H9 (cell line): ENCODE results near the gene ZC3H10. TPM values are rescaled to one million over a fixed set of nuclear protein-coding genes. Genes with fewer than 3 reads are reported as not detected.

Experiments
- DNase-seq: peaks from one replicate; pipeline ENCODE4 v3.0.0-alpha.2; 2017
- H2AFZ ChIP-seq: one replicate; pipeline ENCODE4 v1.6.1; 2013; ENCODE audit warnings: mild to moderate bottlenecking, low read length, control low read depth, moderate library complexity
- H2AK5ac ChIP-seq: 2 replicates; pipeline ENCODE4 v1.6.1; 2013; ENCODE audit warnings: low read length, control low read depth, mixed read lengths; ENCODE audit not compliant: insufficient read length
- H2BK120ac ChIP-seq: one replicate; pipeline ENCODE4 v1.6.1; 2013; ENCODE audit warnings: low read depth, mild to moderate bottlenecking, low read length, control low read depth, inconsistent platforms; ENCODE audit not compliant: poor library complexity, severe bottlenecking
- H2BK12ac ChIP-seq: 2 replicates; pipeline ENCODE4 v1.6.1; 2013; ENCODE audit warnings: low read length, control low read depth, mixed read lengths, low read depth; ENCODE audit not compliant: insufficient read length
- H2BK15ac ChIP-seq: 2 replicates; pipeline ENCODE4 v1.6.1; 2013; ENCODE audit warnings: low read depth, low read length, control low read depth
- H2BK20ac ChIP-seq: one replicate; pipeline ENCODE4 v1.6.1; 2013; ENCODE audit warnings: low read depth, mild to moderate bottlenecking, low read length, control low read depth, inconsistent platforms; ENCODE audit not compliant: poor library complexity, severe bottlenecking
- H2BK5ac ChIP-seq: 2 replicates; pipeline ENCODE4 v1.6.1; 2013; ENCODE audit warnings: low read length, control low read depth, mixed read lengths; ENCODE audit not compliant: insufficient read length
- H3K14ac ChIP-seq: 2 replicates; pipeline ENCODE4 v1.6.1; 2013; ENCODE audit warnings: low read length, control low read depth; ENCODE audit not compliant: insufficient read depth
- H3K18ac ChIP-seq: 2 replicates; pipeline ENCODE4 v1.6.1; 2013; ENCODE audit warnings: low read depth, mild to moderate bottlenecking, mixed read lengths, low read length, control low read depth; ENCODE audit not compliant: insufficient read length
- H3K23ac ChIP-seq: 2 replicates; pipeline ENCODE4 v1.6.1; 2013; ENCODE audit warnings: low read length, control low read depth, mixed read lengths, low read depth; ENCODE audit not compliant: insufficient read length
- H3K23me2 ChIP-seq: 2 replicates; pipeline ENCODE4 v1.6.1; 2013; ENCODE audit warnings: low read depth, mild to moderate bottlenecking, mixed read lengths, low read length, control low read depth; ENCODE audit not compliant: insufficient read length, poor library complexity, severe bottlenecking
- H3K27ac ChIP-seq: 2 replicates; pipeline ENCODE4 v1.5.1; 2013; ENCODE audit warnings: low read length, control low read depth, mixed read lengths, low read depth; ENCODE audit not compliant: insufficient read length
- H3K27me3 ChIP-seq: 2 replicates; pipeline ENCODE4 v1.6.1; 2013; ENCODE audit warnings: low read length, control low read depth, inconsistent platforms; ENCODE audit not compliant: insufficient read depth
- H3K4ac ChIP-seq: 2 replicates; pipeline ENCODE4 v1.6.1; 2013; ENCODE audit warnings: low read depth, mild to moderate bottlenecking, control low read depth, inconsistent platforms, low read length, moderate library complexity
- H3K4me1 ChIP-seq: 2 replicates; pipeline ENCODE4 v1.6.1; 2013; ENCODE audit warnings: low read length, control low read depth, inconsistent platforms; ENCODE audit not compliant: insufficient read depth
- H3K4me2 ChIP-seq: 2 replicates; pipeline ENCODE4 v1.6.1; 2013; ENCODE audit warnings: low read length, control low read depth, mixed read lengths; ENCODE audit not compliant: insufficient read length, insufficient read depth
- H3K56ac ChIP-seq: 2 replicates; pipeline ENCODE4 v1.6.1; 2013; ENCODE audit warnings: low read depth, mild to moderate bottlenecking, mixed read lengths, low read length, control low read depth; ENCODE audit not compliant: insufficient read length
- H3K79me1 ChIP-seq: 2 replicates; pipeline ENCODE4 v1.6.1; 2013; ENCODE audit warnings: low read depth, mild to moderate bottlenecking, moderate library complexity, low read length, control low read depth, inconsistent platforms; ENCODE audit not compliant: insufficient read depth, poor library complexity, severe bottlenecking
- H3K79me2 ChIP-seq: 2 replicates; pipeline ENCODE4 v1.6.1; 2013; ENCODE audit warnings: low read length, control low read depth, inconsistent platforms; ENCODE audit not compliant: insufficient read depth
- H3K9ac ChIP-seq: 2 replicates; pipeline ENCODE4 v1.6.1; 2013; ENCODE audit warnings: low read length, control low read depth, mixed read lengths; ENCODE audit not compliant: insufficient read length; ENCODE audit errors: extremely low read depth
- H3K9me3 ChIP-seq: one replicate; pipeline ENCODE4 v1.6.1; 2013; ENCODE audit warnings: low read depth, low read length, inconsistent platforms; ENCODE audit not compliant: control insufficient read depth
- H3T11ph ChIP-seq: one replicate; pipeline ENCODE4 v1.6.1; 2013; ENCODE audit warnings: mild to moderate bottlenecking, low read length, control low read depth, inconsistent platforms
- H4K20me1 ChIP-seq: one replicate; pipeline ENCODE4 v1.6.1; 2013; ENCODE audit not compliant: control insufficient read depth, insufficient read length, insufficient read depth
- H4K5ac ChIP-seq: 2 replicates; pipeline ENCODE4 v1.6.1; 2013; ENCODE audit warnings: low read depth, mild to moderate bottlenecking, mixed read lengths, low read length, control low read depth; ENCODE audit not compliant: insufficient read length
- H4K8ac ChIP-seq: replicated peaks from 2 replicates; pipeline ENCODE4 v1.6.1; 2013; ENCODE audit warnings: low read length, control low read depth, mixed read lengths, low read depth; ENCODE audit not compliant: insufficient read length
- H4K91ac ChIP-seq: 2 replicates; pipeline ENCODE4 v1.6.1; 2013; ENCODE audit warnings: low read depth, mild to moderate bottlenecking, moderate library complexity, mixed read lengths, low read length, control low read depth; ENCODE audit not compliant: insufficient read length
- H3K27ac Mint-ChIP-seq, 3 experiments: 2 replicates in 2 of 3; 3 replicates in 1 of 3; pipeline ENCODE4 v1.8.0; 2020 to 2021; ENCODE audit warnings: mixed read lengths in 3 of 3, mild to moderate bottlenecking in 1 of 3, moderate library complexity in 1 of 3
- H3K27me3 Mint-ChIP-seq: 2 replicates; pipeline ENCODE4 v1.8.0; 2021; ENCODE audit warnings: low read depth, mild to moderate bottlenecking, moderate library complexity, mixed read lengths
- H3K36me3 Mint-ChIP-seq, 3 experiments: 2 replicates in 2 of 3; 3 replicates in 1 of 3; pipeline ENCODE4 v1.8.0; 2020 to 2021; ENCODE audit warnings: low read depth in 3 of 3, mixed read lengths in 3 of 3; ENCODE audit not compliant: insufficient read depth in 1 of 3
- H3K4me1 Mint-ChIP-seq, 2 experiments: 2 replicates each; pipeline ENCODE4 v1.8.0; 2020; ENCODE audit warnings: mixed read lengths in 2 of 2
- H3K4me3 Mint-ChIP-seq, 2 experiments: 2 replicates in 1 of 2; 3 replicates in 1 of 2; pipeline ENCODE4 v1.8.0; 2020 to 2021; ENCODE audit warnings: mild to moderate bottlenecking in 2 of 2, mixed read lengths in 2 of 2, moderate library complexity in 1 of 2
- H3K9me3 Mint-ChIP-seq, 2 experiments: 2 replicates in 1 of 2; 3 replicates in 1 of 2; pipeline ENCODE4 v1.8.0; 2020; ENCODE audit warnings: mild to moderate bottlenecking in 2 of 2, mixed read lengths in 2 of 2, moderate library complexity in 1 of 2
- WGBS: extraction: QIAGEN DNeasy Blood & Tissue Kit; methylation state at CpG from one replicate; pipeline ENCODE4 v1.1.7; 2013; ENCODE audit warnings: missing lambda C conversion rate, low lambda C conversion rate, mixed read lengths; ENCODE audit not compliant: insufficient read length; ENCODE audit errors: extremely low coverage; 5-methylcytosine and 5-hydroxymethylcytosine counted together
- total RNA-seq: library from RNA; stranded (reverse); gene quantifications from 2 replicates; pipeline ENCODE4 v1.2.1, GENCODE V29; 2021
- TF ChIP-seq, protein P1 (sequence below): fragments of 200-600 bp; sonication (generic); conservative IDR thresholded peaks from 3 replicates; pipeline ENCODE4 v1.8.0; 2021; ENCODE audit warnings: antibody characterized with exemption, mild to moderate bottlenecking

The ZC3H10 gene
- total RNA-seq, 1 experiment from 2014 or later = 9.4 TPM

DNA sequence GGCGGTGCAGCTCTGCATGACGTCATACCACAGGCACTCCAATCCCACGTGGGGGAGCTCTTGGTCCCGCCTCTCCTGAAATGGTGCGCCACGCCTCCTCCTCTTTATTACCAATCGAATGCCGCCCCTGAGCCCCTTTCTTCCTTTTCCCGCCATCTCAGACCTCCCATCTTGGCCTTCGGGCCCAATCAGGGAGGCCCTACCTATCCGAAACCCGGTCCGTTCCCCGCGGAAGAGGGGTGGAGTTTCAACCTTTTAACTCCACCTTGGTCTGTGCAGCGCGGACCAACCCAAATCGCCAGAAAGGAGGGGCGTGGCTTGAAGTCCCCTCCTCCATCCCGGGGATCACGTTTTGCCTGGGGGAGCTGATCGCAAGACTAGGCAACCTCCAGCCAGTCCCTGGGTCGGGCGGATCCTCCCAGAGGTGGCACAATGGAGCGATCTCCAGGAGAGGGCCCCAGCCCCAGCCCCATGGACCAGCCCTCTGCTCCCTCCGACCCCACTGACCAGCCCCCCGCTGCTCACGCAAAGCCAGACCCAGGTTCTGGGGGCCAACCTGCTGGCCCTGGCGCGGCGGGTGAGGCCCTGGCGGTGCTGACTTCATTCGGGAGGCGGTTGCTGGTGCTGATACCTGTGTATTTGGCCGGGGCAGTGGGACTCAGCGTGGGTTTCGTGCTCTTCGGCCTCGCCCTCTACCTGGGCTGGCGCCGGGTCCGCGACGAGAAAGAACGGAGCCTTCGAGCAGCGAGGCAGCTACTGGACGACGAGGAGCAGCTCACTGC lies 10.0 kb downstream of the ZC3H10 start, which contains the start of gene ESYT1:
Gene ESYT1, plus strand, starts transcription at position 380 of the 782 bp plus-strand sequence. Its CDS starts 53 bp downstream, at position 433.
- H3K4me2 ChIP-seq = peak within 1 kb of the TSS; percentile 100
- H2BK15ac ChIP-seq = no peak within 1 kb of the TSS
- H3K56ac ChIP-seq = no peak within 1 kb of the TSS
- peak within 1 kb of the TSS; percentile 74 for H3K18ac ChIP-seq
- H2BK5ac ChIP-seq = no peak within 1 kb of the TSS
- TF ChIP-seq, protein P1, sequence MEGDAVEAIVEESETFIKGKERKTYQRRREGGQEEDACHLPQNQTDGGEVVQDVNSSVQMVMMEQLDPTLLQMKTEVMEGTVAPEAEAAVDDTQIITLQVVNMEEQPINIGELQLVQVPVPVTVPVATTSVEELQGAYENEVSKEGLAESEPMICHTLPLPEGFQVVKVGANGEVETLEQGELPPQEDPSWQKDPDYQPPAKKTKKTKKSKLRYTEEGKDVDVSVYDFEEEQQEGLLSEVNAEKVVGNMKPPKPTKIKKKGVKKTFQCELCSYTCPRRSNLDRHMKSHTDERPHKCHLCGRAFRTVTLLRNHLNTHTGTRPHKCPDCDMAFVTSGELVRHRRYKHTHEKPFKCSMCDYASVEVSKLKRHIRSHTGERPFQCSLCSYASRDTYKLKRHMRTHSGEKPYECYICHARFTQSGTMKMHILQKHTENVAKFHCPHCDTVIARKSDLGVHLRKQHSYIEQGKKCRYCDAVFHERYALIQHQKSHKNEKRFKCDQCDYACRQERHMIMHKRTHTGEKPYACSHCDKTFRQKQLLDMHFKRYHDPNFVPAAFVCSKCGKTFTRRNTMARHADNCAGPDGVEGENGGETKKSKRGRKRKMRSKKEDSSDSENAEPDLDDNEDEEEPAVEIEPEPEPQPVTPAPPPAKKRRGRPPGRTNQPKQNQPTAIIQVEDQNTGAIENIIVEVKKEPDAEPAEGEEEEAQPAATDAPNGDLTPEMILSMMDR = no peak
- no peak within 1 kb of the TSS for H2AFZ ChIP-seq
- peak within 1 kb of the TSS; percentile 99 for H3K27ac Mint-ChIP-seq
- H3K9ac ChIP-seq = peak within 1 kb of the TSS; percentile 84
- H4K8ac ChIP-seq = no peak within 1 kb of the TSS
- peaks cover 17% of the 10 kb centered on the region for H3K23me2 ChIP-seq
- H3K27me3 ChIP-seq = no peaks in the 10 kb centered on the region
- H2AK5ac ChIP-seq = no peak within 1 kb of the TSS
- H3K27me3 Mint-ChIP-seq = no peaks in the 10 kb centered on the region
- peak within 1 kb of the TSS; percentile 38 for H3T11ph ChIP-seq
- peaks cover 28 to 34% (median 30%) of the 10 kb centered on the region in 3 experiments for H3K36me3 Mint-ChIP-seq
- peak; percentile 100 for DNase-seq
- no peak within 1 kb of the TSS for H4K5ac ChIP-seq
- no peak within 1 kb of the TSS for H3K4ac ChIP-seq
- no peak within 1 kb of the TSS for H2BK20ac ChIP-seq
- peaks cover 26 to 27% of the 10 kb centered on the region in 2 experiments for H3K4me1 Mint-ChIP-seq
- H4K91ac ChIP-seq = no peak within 1 kb of the TSS
- no CpG with 5 or more reads among the region's 49 CpGs for WGBS
- H3K4me3 Mint-ChIP-seq = peak within 1 kb of the TSS; percentile 88 to 98
- peak within 1 kb of the TSS; percentile 87 for H3K14ac ChIP-seq
- no peaks in the 10 kb centered on the region for H3K9me3 ChIP-seq
- no peak within 1 kb of the TSS for H3K23ac ChIP-seq
- H3K79me1 ChIP-seq = no peaks in the 10 kb centered on the region
- H3K4me1 ChIP-seq = no peaks in the 10 kb centered on the region
- H2BK120ac ChIP-seq = no peak within 1 kb of the TSS
- H3K79me2 ChIP-seq = no peaks in the 10 kb centered on the region
- no peak within 1 kb of the TSS for H2BK12ac ChIP-seq
- peak within 1 kb of the TSS; percentile 42 for H3K27ac ChIP-seq
- no peaks in the 10 kb centered on the region for H4K20me1 ChIP-seq
- H3K9me3 Mint-ChIP-seq = no peaks in the 10 kb centered on the region; a peak in 1 of 5 replicates
